Endothelial cell of umbilical vein (primary cell): ENCODE measurements around the gene ZNF213. TPM values are rescaled to one million over a fixed set of nuclear protein-coding genes. Genes with fewer than 3 reads are reported as not detected.

Experiments
- BruUV-seq: library from RNA; stranded (reverse); fragments of 400-500 nt; replicated peaks from 2 replicates; lab custom pipeline; 2021; lab: Mats Ljungman, UMichigan
- CTCF ChIA-PET: fragments of 300-600, 350-600 bp; sonication (Branson Sonifier 250); formaldehyde crosslinking; loops from one replicate; lab custom pipeline; 2021; ENCODE audit warnings: antibody characterized with exemption, inconsistent platforms; lab: Charles Lee
- POLR2A ChIA-PET: fragments of 300-600, 350-600 bp; sonication (Branson Sonifier 250); formaldehyde crosslinking; loops from one replicate; lab custom pipeline; 2021; ENCODE audit warnings: antibody characterized with exemption, inconsistent platforms; lab: Charles Lee
- DNase-seq: peaks from one replicate; pipeline ENCODE4 v3.0.0-alpha.2; 2011; ENCODE audit warnings: low read depth, low spot score
- FAIRE-seq: peaks from 2 replicates; lab custom pipeline; 2011; peaks lifted over from hg19 to GRCh38; lab: Jason Lieb, UNC
- H2AFZ ChIP-seq: 2 replicates; pipeline ENCODE4 v1.6.0; 2012; ENCODE audit warnings: low read depth, low read length, control low read depth, inconsistent platforms
- H3K27ac ChIP-seq: 2 replicates; pipeline ENCODE4 v1.5.1; 2011; ENCODE audit warnings: low read depth, mild to moderate bottlenecking, control low read depth, low read length, moderate library complexity; ENCODE audit not compliant: insufficient read depth
- H3K27me3 ChIP-seq, 2 experiments: 2 replicates each; pipeline versions ENCODE4 v1.6.0 to v1.6.1; 2011; ENCODE audit warnings: low read length in 2 of 2, mixed read lengths in 1 of 2; ENCODE audit not compliant: control insufficient read depth in 2 of 2, insufficient read depth in 2 of 2
- H3K36me3 ChIP-seq, 2 experiments: 2 replicates in 1 of 2; 3 replicates in 1 of 2; pipeline ENCODE4 v1.5.1; 2011; ENCODE audit warnings: low read length in 2 of 2, mild to moderate bottlenecking in 1 of 2, moderate library complexity in 1 of 2; ENCODE audit not compliant: control insufficient read depth in 2 of 2, insufficient read depth in 2 of 2; ENCODE audit errors: extremely low read depth in 1 of 2
- H3K4me1 ChIP-seq: 3 replicates; pipeline ENCODE4 v1.5.1; 2011; ENCODE audit warnings: mild to moderate bottlenecking, low read length; ENCODE audit not compliant: control insufficient read depth, insufficient read depth; ENCODE audit errors: extremely low read depth
- H3K4me2 ChIP-seq: 2 replicates; pipeline ENCODE4 v1.6.1; 2011; ENCODE audit warnings: low read length, control low read depth, mixed read lengths; ENCODE audit not compliant: insufficient read depth
- H3K4me3 ChIP-seq, 3 experiments: fragments of 200-600 bp in 1 of 3; sonication (generic), shearing (Covaris generic) in 1 of 3; replicated peaks in 1 of 3; 2 replicates each; pipeline ENCODE4 v1.5.1; 2011 to 2016; ENCODE audit warnings: control low read depth in 3 of 3, low read length in 3 of 3, mild to moderate bottlenecking in 2 of 3, inconsistent platforms in 1 of 3, low read depth in 1 of 3, moderate library complexity in 1 of 3; ENCODE audit not compliant: insufficient read depth in 1 of 3
- H3K79me2 ChIP-seq: 2 replicates; pipeline ENCODE4 v1.6.0; 2012; ENCODE audit warnings: low read length, inconsistent platforms; ENCODE audit not compliant: control insufficient read depth, insufficient read depth
- H3K9ac ChIP-seq: replicated peaks from 2 replicates; pipeline ENCODE3; 2011; ENCODE audit warnings: low read length, control low read depth; ENCODE audit not compliant: insufficient read depth; ENCODE audit errors: extremely low read depth
- H3K9me1 ChIP-seq: replicated peaks from 3 replicates; pipeline ENCODE4 v1.6.0; 2011; ENCODE audit warnings: mild to moderate bottlenecking, low read length; ENCODE audit not compliant: control insufficient read depth, insufficient read depth; ENCODE audit errors: extremely low read depth
- H3K9me3 ChIP-seq: replicated peaks from 2 replicates; pipeline ENCODE4 v1.5.1; 2012; ENCODE audit warnings: low read length, inconsistent platforms; ENCODE audit not compliant: control insufficient read depth, insufficient read depth
- H4K20me1 ChIP-seq: replicated peaks from 2 replicates; pipeline ENCODE3; 2011; ENCODE audit warnings: mild to moderate bottlenecking, low read length; ENCODE audit not compliant: control insufficient read depth, insufficient read depth; ENCODE audit errors: extremely low read depth
- CTCF ChIP-seq, 2 donors: IDR thresholded peaks; 1 replicate in 1 of 2; 2 replicates in 1 of 2; pipeline ENCODE4 v1.5.1; 2011; ENCODE audit warnings: low read length in 2 of 2, mild to moderate bottlenecking in 2 of 2, moderate library complexity in 2 of 2, control low read depth in 1 of 2, inconsistent platforms in 1 of 2, low read depth in 1 of 2; ENCODE audit not compliant: insufficient read depth in 1 of 2; ENCODE audit errors: extremely low read depth in 1 of 2
- EZH2 ChIP-seq: IDR thresholded peaks from 2 replicates; pipeline ENCODE4 v1.6.1; 2012; ENCODE audit warnings: borderline replicate concordance, low read depth, mild to moderate bottlenecking, moderate library complexity, low read length, inconsistent platforms; ENCODE audit not compliant: severe bottlenecking
- FOS ChIP-seq: IDR thresholded peaks from 2 replicates; pipeline ENCODE4 v1.6.1; 2011; ENCODE audit warnings: mild to moderate bottlenecking, low read length, moderate library complexity, borderline replicate concordance; ENCODE audit not compliant: insufficient read depth
- GATA2 ChIP-seq: IDR thresholded peaks from 2 replicates; pipeline ENCODE4 v1.7.0; 2011; ENCODE audit warnings: low read depth, mild to moderate bottlenecking, moderate library complexity, mixed read lengths, low read length; ENCODE audit not compliant: insufficient read length, insufficient read depth
- JUN ChIP-seq: IDR thresholded peaks from 2 replicates; pipeline ENCODE4 v1.6.1; 2011; ENCODE audit warnings: borderline replicate concordance, low read depth; ENCODE audit not compliant: insufficient read length, insufficient read depth
- MAX ChIP-seq: IDR thresholded peaks from 2 replicates; pipeline ENCODE4 v1.6.1; 2011; ENCODE audit not compliant: insufficient read depth, insufficient read length
- MYC ChIP-seq: IDR thresholded peaks from one replicate; pipeline ENCODE4 v1.6.1; 2011; ENCODE audit warnings: mild to moderate bottlenecking, low read depth, low read length
- POLR2A ChIP-seq: IDR thresholded peaks from 2 replicates; pipeline ENCODE4 v1.6.1; 2012; ENCODE audit warnings: low read depth, mild to moderate bottlenecking, control low read depth, low read length
- POLR2AphosphoS5 ChIP-seq: IDR thresholded peaks from 2 replicates; pipeline ENCODE4 v1.6.1; 2012; ENCODE audit warnings: low read depth, mild to moderate bottlenecking, control low read depth, low read length, moderate library complexity; ENCODE audit not compliant: insufficient read depth
- dilution Hi-C: fragments of 300-500 bp; cut with MboI; formaldehyde crosslinking; loops from one replicate; pipeline ENCODE4 v1.15.0; 2019; ENCODE audit warnings: low sequenced_read_pairs; ENCODE audit not compliant: extremely low pct_ligation_motif_present
- intact Hi-C: fragments of 100-400 bp; cut with micrococcal nuclease; formaldehyde crosslinking; loops from one replicate; pipeline ENCODE4 v1.10.0; 2022
- polyA plus RNA-seq, 4 experiments: library from polyadenylated mRNA; depleted of rRNA in 3 of 4; stranded (reverse) in 3 of 4; unstranded in 1 of 4; fragments of >200 nt; gene quantifications; 2 replicates each; pipeline versions ENCODE4 v1.2.1 to v1.2.3, GENCODE V29; 2011 to 2012; ENCODE audit warnings: missing spikeins in 1 of 4
- total RNA-seq: library from RNA; stranded (reverse); gene quantifications from 2 replicates; pipeline ENCODE4 v1.2.3, GENCODE V29; 2021

The ZNF213 gene
- total and polyA plus RNA-seq, 2 donors (not counting 3 experiments of a cell fraction or from before 2014, with no cell fraction given) = 2.0 to 9.8 TPM

GRCh38 chr16:3148256-3149192, 13.7 kb downstream of the ZNF213 start:
- H3K4me3 ChIP-seq = no peak overlapping the region
- no peaks in the 10 kb centered on the region for H3K36me3 ChIP-seq
- H3K9me3 ChIP-seq = no peaks in the 10 kb centered on the region
- H4K20me1 ChIP-seq = no peaks in the 10 kb centered on the region
- no peak overlapping the region for H3K4me2 ChIP-seq
- ChIA-PET CTCF (interaction anchor here (0.8 to 8.7 kb wide), 11 partner anchors 8 to 121 kb away, joined by 3 to 54 read pairs (median 5); partner anchors contain the start of gene ZNF213), POLR2A (interaction anchor here (2.6 kb wide), 1 partner anchor 13 kb away, joined by 9 read pairs; the partner anchor contains the start of gene ZNF213)
- DNase-seq (no peak), FAIRE-seq (no peak)
- H3K4me1 ChIP-seq = peaks cover 10% of the 10 kb centered on the region
- no peak overlapping the region for H2AFZ ChIP-seq
- H3K79me2 ChIP-seq = no peaks in the 10 kb centered on the region
- H3K27me3 ChIP-seq = no peaks in the 10 kb centered on the region
- no peak overlapping the region for H3K27ac ChIP-seq
- no peak for TF ChIP-seq JUN
- TF ChIP-seq MAX = no peak
- TF ChIP-seq POLR2AphosphoS5 = no peak
- TF ChIP-seq MYC = no peak
- no peak for TF ChIP-seq GATA2
- TF ChIP-seq FOS = no peak
- TF ChIP-seq CTCF (IDR thresholded peaks at IDR 0.05; ENCODE audit: extremely low read depth in 1 of 2, insufficient read depth in 1 of 2, low read depth in 1 of 2, low read length in 2 of 2) = no peak
- no peak for TF ChIP-seq POLR2A
- TF ChIP-seq EZH2 = no peak
- dilution Hi-C loops (no loop called here), intact Hi-C loops (no loop called here)
- no peak overlapping the region for H3K9ac ChIP-seq
- H3K9me1 ChIP-seq = no peaks in the 10 kb centered on the region
- no TSS peak for BruUV-seq
